A673 (cell line): Measurements from ENCODE around the gene MVD. TPM values are rescaled to one million over a fixed set of nuclear protein-coding genes. Genes with fewer than 3 reads are reported as not detected.

Experiments used
- BruUV-seq: library from RNA; stranded (reverse); fragments of 400-500 nt; replicated peaks from 2 replicates; lab custom pipeline; 2021; lab: Mats Ljungman, UMichigan
- CTCF ChIA-PET: fragments of 300-600 bp; sonication (Branson Sonifier 250); formaldehyde crosslinking; loops from one replicate; lab custom pipeline; 2022; ENCODE audit warnings: antibody characterized with exemption; lab: Charles Lee
- POLR2A ChIA-PET: fragments of 300-600 bp; sonication (Branson Sonifier 250); formaldehyde crosslinking; loops from one replicate; lab custom pipeline; 2022; ENCODE audit warnings: antibody characterized with exemption; ENCODE audit not compliant: low non-redundant PET; lab: Charles Lee
- DNase-seq: peaks from one replicate; pipeline ENCODE4 v3.0.0-alpha.2; 2015; ENCODE audit warnings: low spot score
- H3K27ac ChIP-seq: fragments of 200-600 bp; sonication (generic); 2 replicates; pipeline ENCODE4 v1.5.1; 2016; ENCODE audit warnings: mixed run types, low read depth, mild to moderate bottlenecking, mixed read lengths, antibody characterized with exemption, low read length; ENCODE audit not compliant: poor library complexity, severe bottlenecking
- H3K27me3 ChIP-seq: fragments of 200-600 bp; sonication (generic); replicated peaks from 2 replicates; pipeline ENCODE4 v1.6.1; 2017; ENCODE audit warnings: mixed run types, low read depth, mild to moderate bottlenecking, mixed read lengths, antibody characterized with exemption, low read length; ENCODE audit not compliant: insufficient read depth, poor library complexity
- H3K36me3 ChIP-seq: fragments of 200-600 bp; sonication (generic); 2 replicates; pipeline ENCODE4 v1.6.1; 2016; ENCODE audit warnings: mixed run types, mild to moderate bottlenecking, mixed read lengths, antibody characterized with exemption, low read length; ENCODE audit not compliant: insufficient read depth, poor library complexity, severe bottlenecking
- H3K4me1 ChIP-seq: fragments of 200-600 bp; sonication (generic); 2 replicates; pipeline ENCODE4 v1.6.1; 2017; ENCODE audit warnings: mixed run types, mild to moderate bottlenecking, mixed read lengths, antibody characterized with exemption, low read length; ENCODE audit not compliant: insufficient read depth, poor library complexity, severe bottlenecking
- H3K4me3 ChIP-seq: fragments of 200-600 bp; sonication (generic); 2 replicates; pipeline ENCODE4 v1.5.1; 2016; ENCODE audit warnings: low read depth, mixed run types, mild to moderate bottlenecking, mixed read lengths, low read length; ENCODE audit not compliant: poor library complexity, severe bottlenecking
- H3K9me3 ChIP-seq: fragments of 200-600 bp; sonication (generic); 2 replicates; pipeline ENCODE4 v1.6.1; 2016; ENCODE audit warnings: mixed run types, low read depth, mild to moderate bottlenecking, mixed read lengths, antibody characterized with exemption, low read length; ENCODE audit not compliant: poor library complexity, severe bottlenecking
- EZH2 ChIP-seq: fragments of 200-600 bp; sonication (generic); IDR thresholded peaks from 2 replicates; pipeline ENCODE4 v1.6.1; 2017; ENCODE audit warnings: borderline replicate concordance, low read depth, mild to moderate bottlenecking, mixed read lengths, antibody characterized with exemption, low read length; ENCODE audit not compliant: poor library complexity, severe bottlenecking
- intact Hi-C: fragments of 100-400 bp; cut with micrococcal nuclease; formaldehyde crosslinking; loops from one replicate; pipeline ENCODE4 v1.10.0; 2022; ENCODE audit not compliant: unreplicated experiment
- total RNA-seq: library from RNA; stranded (reverse); gene quantifications from 2 replicates; pipeline ENCODE4 v1.2.3, GENCODE V29; 2021
- TF ChIP-seq, protein P1 (sequence below): fragments of 300-800, 200-600 bp; sonication (generic); conservative IDR thresholded peaks from 2 replicates; pipeline ENCODE4 v1.5.1; 2017; ENCODE audit warnings: low read depth, mild to moderate bottlenecking, antibody characterized with exemption, low read length, moderate library complexity, mixed read lengths

The MVD gene
- total RNA-seq, 1 experiment from 2014 or later = 131 TPM

DNA sequence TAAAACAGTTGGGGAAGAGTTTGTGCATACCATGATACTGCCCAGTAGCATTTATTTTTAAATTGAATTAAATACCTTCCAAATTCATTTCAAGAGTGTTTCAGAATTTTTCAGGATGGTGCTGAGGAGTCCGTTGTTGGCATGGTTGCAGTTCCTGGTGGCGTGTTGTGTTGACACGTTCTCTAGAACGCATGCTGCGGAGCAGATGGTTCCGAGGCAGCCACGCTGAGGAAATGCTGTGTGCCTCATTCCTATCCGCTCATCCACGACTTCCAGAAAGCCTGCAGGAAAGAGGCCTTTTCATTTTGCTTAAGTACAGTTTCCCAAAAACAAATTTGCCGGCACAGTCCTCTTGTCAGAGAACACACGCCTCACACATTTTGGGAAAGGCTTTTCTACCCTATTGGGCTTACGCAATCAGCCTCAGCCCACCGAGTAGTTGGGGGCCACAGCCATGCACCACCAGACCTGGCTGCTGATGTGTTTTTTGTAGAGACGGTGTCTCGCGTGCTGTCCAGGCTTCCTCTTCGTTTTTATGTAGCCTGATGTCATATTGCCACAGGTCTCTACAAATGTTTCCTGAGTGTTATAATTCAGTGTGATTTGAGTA lies 56.6 kb downstream of the MVD start:
- no peaks in the 10 kb centered on the region for H3K9me3 ChIP-seq
- no TSS peak for BruUV-seq
- H3K27ac ChIP-seq = no peak overlapping the region
- peaks cover 41% of the 10 kb centered on the region for H3K36me3 ChIP-seq
- H3K4me3 ChIP-seq = no peak overlapping the region
- DNase-seq = no peak
- intact Hi-C loops = no loop called here
- CTCF ChIA-PET = no interaction called here
- POLR2A ChIA-PET = no interaction called here
- no peaks in the 10 kb centered on the region for H3K27me3 ChIP-seq
- no peaks in the 10 kb centered on the region for H3K4me1 ChIP-seq
- TF ChIP-seq EZH2 = no peak
- TF ChIP-seq, protein P1, sequence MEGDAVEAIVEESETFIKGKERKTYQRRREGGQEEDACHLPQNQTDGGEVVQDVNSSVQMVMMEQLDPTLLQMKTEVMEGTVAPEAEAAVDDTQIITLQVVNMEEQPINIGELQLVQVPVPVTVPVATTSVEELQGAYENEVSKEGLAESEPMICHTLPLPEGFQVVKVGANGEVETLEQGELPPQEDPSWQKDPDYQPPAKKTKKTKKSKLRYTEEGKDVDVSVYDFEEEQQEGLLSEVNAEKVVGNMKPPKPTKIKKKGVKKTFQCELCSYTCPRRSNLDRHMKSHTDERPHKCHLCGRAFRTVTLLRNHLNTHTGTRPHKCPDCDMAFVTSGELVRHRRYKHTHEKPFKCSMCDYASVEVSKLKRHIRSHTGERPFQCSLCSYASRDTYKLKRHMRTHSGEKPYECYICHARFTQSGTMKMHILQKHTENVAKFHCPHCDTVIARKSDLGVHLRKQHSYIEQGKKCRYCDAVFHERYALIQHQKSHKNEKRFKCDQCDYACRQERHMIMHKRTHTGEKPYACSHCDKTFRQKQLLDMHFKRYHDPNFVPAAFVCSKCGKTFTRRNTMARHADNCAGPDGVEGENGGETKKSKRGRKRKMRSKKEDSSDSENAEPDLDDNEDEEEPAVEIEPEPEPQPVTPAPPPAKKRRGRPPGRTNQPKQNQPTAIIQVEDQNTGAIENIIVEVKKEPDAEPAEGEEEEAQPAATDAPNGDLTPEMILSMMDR = no peak

- Histone ChIP-seq H3K27ac (no peak overlapping the region), H3K36me3 (peaks cover 39% of the 10 kb centered on the region), H3K9me3 (no peaks in the 10 kb centered on the region), H3K4me1 (no peaks in the 10 kb centered on the region), H3K4me3 (no peak overlapping the region), H3K27me3 (no peaks in the 10 kb centered on the region)
- ChIA-PET POLR2A (no interaction called here), CTCF (no interaction called here)
- BruUV-seq = no TSS peak
- TF ChIP-seq, protein P1 = no peak
- TF ChIP-seq EZH2 = no peak
- DNase-seq = no peak
- intact Hi-C loops = no loop called here
Measured at GRCh38 chr16:88605186-88606147, 57.4 kb downstream of the MVD start.

GRCh38 chr16:88602091-88602490 lies 60.8 kb downstream of the MVD start:
- no peak for DNase-seq
- intact Hi-C loops = no loop called here
- no TSS peak for BruUV-seq
- no peak overlapping the region for H3K4me3 ChIP-seq
- H3K36me3 ChIP-seq = peaks cover 48% of the 10 kb centered on the region
- no peaks in the 10 kb centered on the region for H3K27me3 ChIP-seq
- TF ChIP-seq, protein P1 = no peak
- H3K9me3 ChIP-seq = no peaks in the 10 kb centered on the region
- POLR2A ChIA-PET = no interaction called here
- no peaks in the 10 kb centered on the region for H3K4me1 ChIP-seq
- CTCF ChIA-PET = no interaction called here
- no peak overlapping the region for H3K27ac ChIP-seq

Other genes starting within 250 kb of the MVD start
- gene ZFPM1, start 209.8 kb downstream of the MVD start, total RNA-seq = 5.6 and 6.7 TPM in 2 replicates
- 75.9 and 83.4 TPM in 2 replicates for gene ZC3H18, start 92.7 kb downstream of the MVD start, total RNA-seq
- 0.28 TPM in 1 of 2 replicates, not detected in the other for gene IL17C, start 24.5 kb downstream of the MVD start, total RNA-seq
- 44.7 and 53.6 TPM in 2 replicates for gene CYBA, start 12.0 kb downstream of the MVD start, total RNA-seq
- gene SNAI3, start 23.4 kb upstream of the MVD start, total RNA-seq = not detected in 2 replicates
- 32.3 and 36.3 TPM in 2 replicates for gene RNF166, start 43.3 kb upstream of the MVD start, total RNA-seq
- gene CTU2, start 43.4 kb upstream of the MVD start, total RNA-seq = 45.0 and 47.5 TPM in 2 replicates
- 174 and 182 TPM in 2 replicates for gene PIEZO1, start 122.1 kb upstream of the MVD start, total RNA-seq
- 103 TPM in 2 replicates for gene CDT1, start 140.7 kb upstream of the MVD start, total RNA-seq
- gene APRT, start 148.8 kb upstream of the MVD start, total RNA-seq = 129 and 134 TPM in 2 replicates
- gene GALNS, start 193.9 kb upstream of the MVD start, total RNA-seq = 54.8 and 60.6 TPM in 2 replicates
- gene TRAPPC2L, start 194.0 kb upstream of the MVD start, total RNA-seq = 89.9 and 98.6 TPM in 2 replicates
- gene PABPN1L, start 203.6 kb upstream of the MVD start, total RNA-seq = not detected in 2 replicates